ENCODE data around the gene WNT11. TPM values are rescaled to one million over a fixed set of nuclear protein-coding genes. Genes with fewer than 3 reads are reported as not detected.

WNT11 gene
- total RNA-seq, 1 experiment from 2014 or later = 0.30 TPM

DNA sequence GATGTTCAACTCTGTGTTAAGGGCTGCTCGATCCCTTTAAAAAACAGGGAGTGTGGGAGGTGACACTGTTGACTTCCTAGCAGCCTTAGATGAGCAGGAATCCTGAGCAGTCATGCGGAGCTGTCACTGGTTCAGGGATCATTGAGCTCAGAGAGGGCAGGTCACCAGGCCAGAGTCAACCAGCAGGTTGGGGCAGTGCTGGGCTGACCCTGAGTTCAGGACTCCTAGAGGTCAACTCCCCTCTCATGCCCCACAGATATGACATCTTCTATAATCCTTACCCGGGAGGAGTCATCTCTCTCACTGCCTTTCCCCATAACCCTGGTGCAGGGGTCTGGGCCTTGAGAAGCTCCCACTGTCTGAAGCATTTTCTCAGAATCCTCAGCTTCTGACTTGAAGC lies 12.9 kb upstream of the WNT11 start:
- Histone ChIP-seq H3K27ac (ENCODE audit: low read length) (no peak overlapping the region), H4K20me1 (ENCODE audit: insufficient read depth, low read depth, low read length) (no peaks in the 10 kb centered on the region), H2AFZ (ENCODE audit: low read length) (no peak overlapping the region), H3K79me2 (ENCODE audit: low read length) (no peaks in the 10 kb centered on the region), H3K4me1 (ENCODE audit: low read length) (peaks cover 4% of the 10 kb centered on the region; the same call in 1 of the 2 replicates), H3K4me2 (ENCODE audit: low read depth, low read length, poor library complexity, severe bottlenecking) (no peak overlapping the region), H3K9me3 (ENCODE audit: low read length) (no peaks in the 10 kb centered on the region), H3K9me2 (replicated peaks; ENCODE audit: insufficient read depth, low read length) (no peaks in the 10 kb centered on the region), H3K36me3 (ENCODE audit: insufficient read depth, low read length) (no peaks in the 10 kb centered on the region), H3K9ac (ENCODE audit: low read length) (no peak overlapping the region), H3K27me3 (ENCODE audit: low read length) (no peaks in the 10 kb centered on the region), H3K4me3 (ENCODE audit: low read length) (no peak overlapping the region)
- no peak for DNase-seq

- H3K79me2 ChIP-seq (ENCODE audit: low read length) = no peaks in the 10 kb centered on the region
- H4K20me1 ChIP-seq (ENCODE audit: insufficient read depth, low read depth, low read length) = no peaks in the 10 kb centered on the region
- H3K27me3 ChIP-seq (ENCODE audit: low read length) = no peaks in the 10 kb centered on the region
- H3K4me2 ChIP-seq (ENCODE audit: low read depth, low read length, poor library complexity, severe bottlenecking) = no peak overlapping the region
- no peaks in the 10 kb centered on the region for H3K36me3 ChIP-seq (ENCODE audit: insufficient read depth, low read length)
- H3K9me3 ChIP-seq (ENCODE audit: low read length) = no peaks in the 10 kb centered on the region
- H2AFZ ChIP-seq (ENCODE audit: low read length) = no peak overlapping the region
- H3K4me3 ChIP-seq (ENCODE audit: low read length) = no peak overlapping the region
- H3K27ac ChIP-seq (ENCODE audit: low read length) = no peak overlapping the region
- no peak for DNase-seq
- H3K9ac ChIP-seq (ENCODE audit: low read length) = no peak overlapping the region
- H3K4me1 ChIP-seq (ENCODE audit: low read length) = peaks cover 4% of the 10 kb centered on the region; the same call in 1 of the 2 replicates
- no peaks in the 10 kb centered on the region for H3K9me2 ChIP-seq (replicated peaks; ENCODE audit: insufficient read depth, low read length)
Observed at GRCh38 chr11:76218449-76219178, 12.3 kb upstream of the WNT11 start.

GRCh38 chr11:76217653-76218160 lies 11.4 kb upstream of the WNT11 start:
- Histone ChIP-seq H3K4me3 (ENCODE audit: low read length) (no peak overlapping the region), H2AFZ (ENCODE audit: low read length) (no peak overlapping the region), H3K9me2 (replicated peaks; ENCODE audit: insufficient read depth, low read length) (no peaks in the 10 kb centered on the region), H3K36me3 (ENCODE audit: insufficient read depth, low read length) (no peaks in the 10 kb centered on the region), H3K27me3 (ENCODE audit: low read length) (no peaks in the 10 kb centered on the region), H3K27ac (ENCODE audit: low read length) (no peak overlapping the region), H3K9ac (ENCODE audit: low read length) (no peak overlapping the region), H3K79me2 (ENCODE audit: low read length) (no peaks in the 10 kb centered on the region), H3K9me3 (ENCODE audit: low read length) (no peaks in the 10 kb centered on the region), H3K4me1 (ENCODE audit: low read length) (no peaks in the 10 kb centered on the region), H4K20me1 (ENCODE audit: insufficient read depth, low read depth, low read length) (no peaks in the 10 kb centered on the region), H3K4me2 (ENCODE audit: low read depth, low read length, poor library complexity, severe bottlenecking) (no peak overlapping the region)
- no peak for DNase-seq

DNA sequence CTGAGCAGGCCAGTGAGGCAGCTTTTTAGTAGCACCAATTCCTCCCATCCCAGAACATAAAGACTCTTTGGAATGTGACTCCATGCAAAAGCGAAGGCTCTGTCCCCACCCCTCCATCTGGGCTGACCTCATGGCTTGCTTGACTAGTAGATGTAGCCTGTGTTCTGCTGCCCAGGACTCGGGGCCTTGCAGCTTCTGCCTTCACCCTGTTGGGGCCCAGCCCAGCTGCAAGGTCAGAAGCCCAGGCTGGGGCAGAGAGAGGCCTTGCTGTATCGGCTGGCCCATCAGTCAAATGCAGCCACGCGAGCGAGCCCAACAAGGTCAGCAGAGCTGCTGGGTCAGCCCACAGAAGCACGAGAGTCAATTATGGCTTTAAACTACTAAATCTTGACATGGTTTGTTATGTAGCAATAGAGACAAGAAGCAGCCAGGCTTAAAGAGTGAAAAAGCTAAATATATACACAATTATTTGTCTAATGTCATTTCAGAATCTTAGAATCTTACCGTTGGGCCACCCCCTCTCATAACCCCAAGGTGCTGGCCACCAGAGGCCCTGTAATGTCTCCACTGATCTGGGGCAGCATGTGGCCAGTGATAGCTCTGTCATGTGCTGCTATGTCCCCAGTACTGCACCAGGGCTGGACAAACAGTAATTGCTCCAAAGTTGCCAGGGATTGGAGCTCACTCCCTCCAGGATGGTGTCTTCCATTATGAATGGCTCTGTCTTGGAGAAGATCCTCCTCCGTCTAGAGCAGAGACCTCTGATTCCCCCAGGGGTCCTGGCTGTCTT lies 10.4 kb upstream of the WNT11 start:
- H3K4me1 ChIP-seq (ENCODE audit: low read length) = no peaks in the 10 kb centered on the region
- H3K4me3 ChIP-seq (ENCODE audit: low read length) = no peak overlapping the region
- H3K9ac ChIP-seq (ENCODE audit: low read length) = no peak overlapping the region
- no peaks in the 10 kb centered on the region for H3K79me2 ChIP-seq (ENCODE audit: low read length)
- DNase-seq = no peak
- no peak overlapping the region for H3K27ac ChIP-seq (ENCODE audit: low read length)
- H4K20me1 ChIP-seq (ENCODE audit: insufficient read depth, low read depth, low read length) = no peaks in the 10 kb centered on the region
- no peak overlapping the region for H2AFZ ChIP-seq (ENCODE audit: low read length)
- H3K27me3 ChIP-seq (ENCODE audit: low read length) = no peaks in the 10 kb centered on the region
- H3K4me2 ChIP-seq (ENCODE audit: low read depth, low read length, poor library complexity, severe bottlenecking) = no peak overlapping the region
- no peaks in the 10 kb centered on the region for H3K36me3 ChIP-seq (ENCODE audit: insufficient read depth, low read length)
- H3K9me3 ChIP-seq (ENCODE audit: low read length) = no peaks in the 10 kb centered on the region
- H3K9me2 ChIP-seq (replicated peaks; ENCODE audit: insufficient read depth, low read length) = no peaks in the 10 kb centered on the region

GRCh38 chr11:76215941-76216340 lies 9.6 kb upstream of the WNT11 start:
- DNase-seq = no peak
- Histone ChIP-seq H3K4me2 (ENCODE audit: low read depth, low read length, poor library complexity, severe bottlenecking) (no peak overlapping the region), H3K4me3 (ENCODE audit: low read length) (no peak overlapping the region), H3K9me2 (replicated peaks; ENCODE audit: insufficient read depth, low read length) (no peaks in the 10 kb centered on the region), H3K27ac (ENCODE audit: low read length) (no peak overlapping the region), H3K36me3 (ENCODE audit: insufficient read depth, low read length) (no peaks in the 10 kb centered on the region), H3K9ac (ENCODE audit: low read length) (no peak overlapping the region), H3K79me2 (ENCODE audit: low read length) (no peaks in the 10 kb centered on the region), H2AFZ (ENCODE audit: low read length) (no peak overlapping the region), H3K9me3 (ENCODE audit: low read length) (no peaks in the 10 kb centered on the region), H3K27me3 (ENCODE audit: low read length) (no peaks in the 10 kb centered on the region), H4K20me1 (ENCODE audit: insufficient read depth, low read depth, low read length) (no peaks in the 10 kb centered on the region), H3K4me1 (ENCODE audit: low read length) (no peaks in the 10 kb centered on the region)

DNA sequence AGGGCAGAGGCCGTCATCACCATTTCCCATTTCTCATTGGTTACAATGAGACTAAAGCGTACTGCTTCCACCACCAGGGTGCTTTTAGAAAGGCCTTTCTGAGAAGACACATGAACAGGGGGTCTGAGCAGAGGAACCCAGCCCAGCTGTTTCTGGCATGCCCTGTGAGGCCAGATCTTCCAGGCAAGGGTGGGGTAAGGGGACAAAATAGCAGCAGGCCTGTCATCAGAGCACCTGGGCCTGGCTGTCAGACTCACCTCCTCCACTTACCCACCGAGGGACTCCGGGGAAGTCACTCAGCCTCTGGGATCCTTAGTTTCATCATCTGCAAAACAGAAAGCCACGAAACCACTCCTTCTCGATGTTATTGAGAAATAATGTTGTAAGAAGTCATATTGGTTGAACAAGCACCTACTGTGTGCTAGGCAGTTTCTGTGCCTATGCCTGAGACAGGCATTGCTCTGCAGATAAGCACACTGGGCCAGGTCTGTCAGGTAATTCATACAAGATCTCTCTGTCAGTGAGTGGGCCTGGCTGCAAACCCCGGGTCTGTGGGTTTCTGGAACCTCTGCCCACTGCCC lies 8.8 kb upstream of the WNT11 start:
- DNase-seq = no peak
- Histone ChIP-seq H3K36me3 (ENCODE audit: insufficient read depth, low read length) (no peaks in the 10 kb centered on the region), H2AFZ (ENCODE audit: low read length) (no peak overlapping the region), H3K79me2 (ENCODE audit: low read length) (no peaks in the 10 kb centered on the region), H3K27me3 (ENCODE audit: low read length) (no peaks in the 10 kb centered on the region), H3K9me3 (ENCODE audit: low read length) (no peaks in the 10 kb centered on the region), H4K20me1 (ENCODE audit: insufficient read depth, low read depth, low read length) (no peaks in the 10 kb centered on the region), H3K4me1 (ENCODE audit: low read length) (no peaks in the 10 kb centered on the region), H3K27ac (ENCODE audit: low read length) (no peak overlapping the region), H3K4me3 (ENCODE audit: low read length) (no peak overlapping the region), H3K9me2 (replicated peaks; ENCODE audit: insufficient read depth, low read length) (no peaks in the 10 kb centered on the region), H3K4me2 (ENCODE audit: low read depth, low read length, poor library complexity, severe bottlenecking) (no peak overlapping the region), H3K9ac (ENCODE audit: low read length) (no peak overlapping the region)

DNA sequence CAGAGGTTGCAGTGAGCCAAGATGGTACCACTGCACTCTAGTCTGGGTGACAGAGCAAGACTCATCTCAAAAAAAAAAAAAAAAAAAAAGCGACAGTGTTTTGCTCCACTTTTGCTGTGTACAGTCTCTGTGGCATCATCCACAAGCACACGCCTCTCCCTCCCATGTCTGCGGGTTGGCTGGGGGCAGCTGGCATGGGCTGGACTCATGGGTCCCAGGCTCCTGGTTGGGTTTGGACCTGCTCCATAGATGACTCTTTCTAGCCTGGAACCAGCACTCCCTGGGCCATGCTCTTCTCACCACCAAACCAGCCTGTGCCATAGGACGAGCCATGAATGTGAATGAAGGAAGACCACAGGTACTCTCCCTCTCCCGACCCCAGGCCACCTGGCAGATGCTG lies 7.9 kb upstream of the WNT11 start:
- Histone ChIP-seq H2AFZ (ENCODE audit: low read length) (no peak overlapping the region), H3K4me3 (ENCODE audit: low read length) (no peak overlapping the region), H3K9me3 (ENCODE audit: low read length) (no peaks in the 10 kb centered on the region), H3K4me1 (ENCODE audit: low read length) (peaks cover 3% of the 10 kb centered on the region; the same call in 1 of the 2 replicates), H4K20me1 (ENCODE audit: insufficient read depth, low read depth, low read length) (no peaks in the 10 kb centered on the region), H3K9ac (ENCODE audit: low read length) (no peak overlapping the region), H3K27me3 (ENCODE audit: low read length) (no peaks in the 10 kb centered on the region), H3K9me2 (replicated peaks; ENCODE audit: insufficient read depth, low read length) (no peaks in the 10 kb centered on the region), H3K4me2 (ENCODE audit: low read depth, low read length, poor library complexity, severe bottlenecking) (no peak overlapping the region), H3K79me2 (ENCODE audit: low read length) (no peaks in the 10 kb centered on the region), H3K27ac (ENCODE audit: low read length) (no peak overlapping the region), H3K36me3 (ENCODE audit: insufficient read depth, low read length) (no peaks in the 10 kb centered on the region)
- DNase-seq = no peak
